ENCODE measurements around the gene S100A8. TPM values are rescaled to one million over a fixed set of nuclear protein-coding genes. Genes with fewer than 3 reads are reported as not detected.

S100A8 gene
- total RNA-seq, 3 donors from 2014 or later (not counting 1 experiment from before 2014, with no cell fraction given): 1.8 to 220 (median 75.8) TPM

- H3K27ac ChIP-seq (ENCODE audit: low read length): no peak overlapping the region
- H3K4me3 ChIP-seq (ENCODE audit: low read length): no peak overlapping the region
- intact Hi-C loops (cut with micrococcal nuclease): no loop called here
- peaks cover 2% of the 10 kb centered on the region for H3K4me1 ChIP-seq (ENCODE audit: control insufficient read depth, insufficient read depth, low read length)
- Mint-ChIP-seq H3K36me3 (no peaks in the 10 kb centered on the region), H3K4me1 (no peaks in the 10 kb centered on the region), H3K9me3 (no peaks in the 10 kb centered on the region), H3K4me3 (no peak overlapping the region), H3K27ac (no peak overlapping the region), H3K27me3 (ENCODE audit: low read depth in 2 of 2) (peaks cover 0 to 15% of the 10 kb centered on the region in 2 donors)
- H3K9me3 ChIP-seq (ENCODE audit: control insufficient read depth, insufficient read depth, low read length): no peaks in the 10 kb centered on the region
- no peak for TF ChIP-seq CTCF (IDR thresholded peaks at IDR 0.05)
- WGBS (ENCODE audit: insufficient coverage): 72% methylated on average over 2 of the region's 2 CpGs
- H3K36me3 ChIP-seq (ENCODE audit: control insufficient read depth, insufficient read depth, low read length): no peaks in the 10 kb centered on the region
- H3K27me3 ChIP-seq (ENCODE audit: control insufficient read depth, insufficient read depth, low read length): no peaks in the 10 kb centered on the region
- DNase-seq: no peak
- ATAC-seq: no peak
These were observed 11.4 kb upstream of the S100A8 start for GRCh38 chr1:153402226-153402625.

GRCh38 chr1:153401461-153401860 lies 10.6 kb upstream of the S100A8 start:
- Mint-ChIP-seq H3K36me3 (no peaks in the 10 kb centered on the region), H3K27ac (no peak overlapping the region), H3K4me3 (no peak overlapping the region), H3K9me3 (no peaks in the 10 kb centered on the region), H3K27me3 (ENCODE audit: low read depth in 2 of 2) (peaks cover 0 to 13% of the 10 kb centered on the region in 2 donors), H3K4me1 (no peaks in the 10 kb centered on the region)
- intact Hi-C loops (cut with micrococcal nuclease): no loop called here
- no peak for TF ChIP-seq CTCF (IDR thresholded peaks at IDR 0.05)
- Histone ChIP-seq H3K36me3 (ENCODE audit: control insufficient read depth, insufficient read depth, low read length) (no peaks in the 10 kb centered on the region), H3K27me3 (ENCODE audit: control insufficient read depth, insufficient read depth, low read length) (no peaks in the 10 kb centered on the region), H3K9me3 (ENCODE audit: control insufficient read depth, insufficient read depth, low read length) (no peaks in the 10 kb centered on the region), H3K4me3 (ENCODE audit: low read length) (no peak overlapping the region), H3K4me1 (ENCODE audit: control insufficient read depth, insufficient read depth, low read length) (peaks cover 2% of the 10 kb centered on the region), H3K27ac (ENCODE audit: low read length) (no peak overlapping the region)
- no peak for ATAC-seq
- 80% methylated on average over 7 of the region's 9 CpGs for WGBS (ENCODE audit: insufficient coverage)
- no peak for DNase-seq

- Histone ChIP-seq H3K4me3 (ENCODE audit: low read length) (no peak overlapping the region), H3K9me3 (ENCODE audit: control insufficient read depth, insufficient read depth, low read length) (no peaks in the 10 kb centered on the region), H3K27ac (ENCODE audit: low read length) (no peak overlapping the region), H3K36me3 (ENCODE audit: control insufficient read depth, insufficient read depth, low read length) (no peaks in the 10 kb centered on the region), H3K4me1 (ENCODE audit: control insufficient read depth, insufficient read depth, low read length) (peaks cover 2% of the 10 kb centered on the region), H3K27me3 (ENCODE audit: control insufficient read depth, insufficient read depth, low read length) (no peaks in the 10 kb centered on the region)
- H3K4me3 Mint-ChIP-seq: no peak overlapping the region
- no peak for TF ChIP-seq CTCF (IDR thresholded peaks at IDR 0.05)
- H3K36me3 Mint-ChIP-seq: no peaks in the 10 kb centered on the region
- no peaks in the 10 kb centered on the region for H3K4me1 Mint-ChIP-seq
- intact Hi-C loops (cut with micrococcal nuclease): no loop called here
- DNase-seq (no peak), ATAC-seq (no peak)
- H3K27ac Mint-ChIP-seq: no peak overlapping the region
- peaks cover 2 to 8% of the 10 kb centered on the region in 2 donors for H3K27me3 Mint-ChIP-seq (ENCODE audit: low read depth in 2 of 2)
- H3K9me3 Mint-ChIP-seq: no peaks in the 10 kb centered on the region
- WGBS (ENCODE audit: insufficient coverage): 79% methylated on average over 5 of the region's 5 CpGs
These were observed 9.4 kb upstream of the S100A8 start for GRCh38 chr1:153400244-153400643.

GRCh38 chr1:153399401-153400055 lies 8.7 kb upstream of the S100A8 start:
- Mint-ChIP-seq H3K27ac (no peak overlapping the region), H3K27me3 (ENCODE audit: low read depth in 2 of 2) (peaks cover 4 to 8% of the 10 kb centered on the region in 2 donors), H3K4me1 (no peaks in the 10 kb centered on the region), H3K4me3 (no peak overlapping the region), H3K36me3 (no peaks in the 10 kb centered on the region), H3K9me3 (no peaks in the 10 kb centered on the region)
- no peak for ATAC-seq
- Histone ChIP-seq H3K9me3 (ENCODE audit: control insufficient read depth, insufficient read depth, low read length) (no peaks in the 10 kb centered on the region), H3K27ac (ENCODE audit: low read length) (no peak overlapping the region), H3K4me3 (ENCODE audit: low read length) (no peak overlapping the region), H3K4me1 (ENCODE audit: control insufficient read depth, insufficient read depth, low read length) (no peaks in the 10 kb centered on the region), H3K27me3 (ENCODE audit: control insufficient read depth, insufficient read depth, low read length) (no peaks in the 10 kb centered on the region), H3K36me3 (ENCODE audit: control insufficient read depth, insufficient read depth, low read length) (no peaks in the 10 kb centered on the region)
- no peak for TF ChIP-seq CTCF (IDR thresholded peaks at IDR 0.05)
- intact Hi-C loops (cut with micrococcal nuclease): no loop called here
- no peak for DNase-seq
- 89% methylated on average over 7 of the region's 7 CpGs for WGBS (ENCODE audit: insufficient coverage)
